GM18505 (cell line): ENCODE measurements around the gene MS4A10.

Experiments used
- ATAC-seq: cut with Tn5 transposase; IDR thresholded peaks from one replicate; pipeline ENCODE4 v1.9.1; 2021; ENCODE audit not compliant: unreplicated experiment
- POLR2A ChIP-seq: IDR thresholded peaks from 4 replicates; pipeline ENCODE4 v1.6.1; 2011; ENCODE audit warnings: borderline replicate concordance; ENCODE audit not compliant: insufficient read depth, insufficient read length; ENCODE audit errors: extremely low read depth

MS4A10 gene

GRCh38 chr11:60774726-60775125 is 10.4 kb upstream of the MS4A10 start:
- no peak for ATAC-seq

GRCh38 chr11:60775420-60775961 is 9.6 kb upstream of the MS4A10 start:
- no peak for TF ChIP-seq POLR2A
- peak; percentile 65 for ATAC-seq

More at GRCh38 chr11:60774726-60775125, 10.4 kb upstream of the MS4A10 start:
- TF ChIP-seq POLR2A: no peak

GRCh38 chr11:60776167-60776566 is 9.0 kb upstream of the MS4A10 start:
- no peak for TF ChIP-seq POLR2A
- ATAC-seq: no peak

GRCh38 chr11:60777106-60777505 is 8.0 kb upstream of the MS4A10 start:
- ATAC-seq: no peak
- no peak for TF ChIP-seq POLR2A

GRCh38 chr11:60777572-60777971 is 7.6 kb upstream of the MS4A10 start:
- ATAC-seq: no peak
- no peak for TF ChIP-seq POLR2A

GRCh38 chr11:60780065-60780464 is 5.1 kb upstream of the MS4A10 start:
- no peak for ATAC-seq
- no peak for TF ChIP-seq POLR2A

GRCh38 chr11:60780774-60781173 is 4.4 kb upstream of the MS4A10 start:
- no peak for TF ChIP-seq POLR2A
- no peak for ATAC-seq

- ATAC-seq: no peak
- TF ChIP-seq POLR2A: no peak
Observed at GRCh38 chr11:60781286-60781980, 3.7 kb upstream of the MS4A10 start.

GRCh38 chr11:60781981-60782316 is 3.2 kb upstream of the MS4A10 start:
- no peak for ATAC-seq
- TF ChIP-seq POLR2A: no peak

- no peak for ATAC-seq
- TF ChIP-seq POLR2A: no peak
Observed at GRCh38 chr11:60782393-60783140, 2.6 kb upstream of the MS4A10 start.

GRCh38 chr11:60783141-60783484 is 2.0 kb upstream of the MS4A10 start:
- no peak for TF ChIP-seq POLR2A
- no peak for ATAC-seq

GRCh38 chr11:60783911-60784310 is 1.2 kb upstream of the MS4A10 start:
- ATAC-seq: no peak
- TF ChIP-seq POLR2A: no peak

- no peak for TF ChIP-seq POLR2A
- no peak for ATAC-seq
Observed at GRCh38 chr11:60785806-60786361, 751 bp downstream of the MS4A10 start.
